Transverse colon (tissue), 4 donors: ENCODE data around the gene FARSB.

Experiments used
- POLR2A ChIP-seq: fragments of 450-650 bp; IDR thresholded peaks from one replicate; pipeline ENCODE4 v1.6.1; 2016; ENCODE audit warnings: antibody characterized with exemption, mild to moderate bottlenecking, moderate library complexity
- POLR2AphosphoS5 ChIP-seq, 3 donors: sonication (generic); formaldehyde crosslinking; IDR thresholded peaks; one replicate each; pipeline ENCODE4 v1.6.1; 2016; ENCODE audit warnings: antibody characterized with exemption in 3 of 3
- TF ChIP-seq, protein P1 (sequence below), 5 experiments: fragments of 200-600 bp in 3 of 5; fragments of 450-650 bp in 2 of 5; sonication (generic) in 3 of 5; IDR thresholded peaks; 1 replicate in 2 of 5; 2 replicates in 3 of 5; pipeline ENCODE4 v1.5.1; 2016 to 2017; ENCODE audit warnings: antibody characterized with exemption in 5 of 5, inconsistent platforms in 3 of 5, mild to moderate bottlenecking in 2 of 5, moderate library complexity in 1 of 5

DNA sequence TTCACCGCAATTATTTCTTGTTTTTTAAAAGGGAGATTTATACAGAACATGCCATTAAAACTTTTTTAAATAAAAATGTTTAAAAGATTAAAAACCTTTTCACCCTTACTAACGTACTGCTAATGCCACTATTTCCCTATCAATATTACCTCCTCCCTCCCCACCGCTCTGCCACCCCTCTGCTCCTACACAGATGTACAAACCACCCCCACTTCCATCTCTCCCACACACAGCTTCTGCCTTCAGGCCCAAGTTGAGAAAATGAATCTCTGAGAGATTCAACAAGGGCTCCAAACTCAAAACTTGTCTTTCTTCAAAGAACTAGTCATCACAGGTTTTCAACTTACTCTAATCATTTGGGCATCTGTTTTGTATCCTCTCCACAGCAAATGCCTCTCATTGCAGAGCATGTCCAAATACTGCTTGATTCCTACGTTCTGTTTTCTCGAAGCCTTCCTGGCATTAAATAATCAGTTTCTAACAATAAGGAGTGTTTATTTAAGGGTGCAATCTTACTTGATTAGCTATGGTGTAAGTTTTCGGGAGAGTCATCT is 32.1 kb downstream of the FARSB start:
- TF ChIP-seq POLR2A, result no peak
- TF ChIP-seq, protein P1, sequence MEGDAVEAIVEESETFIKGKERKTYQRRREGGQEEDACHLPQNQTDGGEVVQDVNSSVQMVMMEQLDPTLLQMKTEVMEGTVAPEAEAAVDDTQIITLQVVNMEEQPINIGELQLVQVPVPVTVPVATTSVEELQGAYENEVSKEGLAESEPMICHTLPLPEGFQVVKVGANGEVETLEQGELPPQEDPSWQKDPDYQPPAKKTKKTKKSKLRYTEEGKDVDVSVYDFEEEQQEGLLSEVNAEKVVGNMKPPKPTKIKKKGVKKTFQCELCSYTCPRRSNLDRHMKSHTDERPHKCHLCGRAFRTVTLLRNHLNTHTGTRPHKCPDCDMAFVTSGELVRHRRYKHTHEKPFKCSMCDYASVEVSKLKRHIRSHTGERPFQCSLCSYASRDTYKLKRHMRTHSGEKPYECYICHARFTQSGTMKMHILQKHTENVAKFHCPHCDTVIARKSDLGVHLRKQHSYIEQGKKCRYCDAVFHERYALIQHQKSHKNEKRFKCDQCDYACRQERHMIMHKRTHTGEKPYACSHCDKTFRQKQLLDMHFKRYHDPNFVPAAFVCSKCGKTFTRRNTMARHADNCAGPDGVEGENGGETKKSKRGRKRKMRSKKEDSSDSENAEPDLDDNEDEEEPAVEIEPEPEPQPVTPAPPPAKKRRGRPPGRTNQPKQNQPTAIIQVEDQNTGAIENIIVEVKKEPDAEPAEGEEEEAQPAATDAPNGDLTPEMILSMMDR (IDR thresholded peaks at IDR 0.05), result no peak
- TF ChIP-seq POLR2AphosphoS5 (IDR thresholded peaks at IDR 0.05), result peak in 1 of 3 donors; percentile 15
